MM.1S (cell line): Measurements from ENCODE around the gene ARFIP1.
"Not testable (repeated sequence)": the region's sequence is repeated elsewhere in the genome, so short reads cannot be mapped to it uniquely, and the experiment has no call there.

ENCODE experiments used
- DNase-seq: peaks from one replicate; pipeline ENCODE4 v3.0.0-alpha.2; 2015
- H2AFZ ChIP-seq: fragments of 300-600 bp; sonication (generic); 2 replicates; pipeline ENCODE4 v1.6.0; 2016; ENCODE audit warnings: antibody characterized with exemption, low read length
- H3F3A ChIP-seq: fragments of 300-600 bp; sonication (generic); 2 replicates; pipeline ENCODE4 v1.6.1; 2016; ENCODE audit warnings: mild to moderate bottlenecking, antibody characterized with exemption, low read length, moderate library complexity, mixed read lengths; ENCODE audit not compliant: insufficient read depth
- H3K27ac ChIP-seq: fragments of 300-600 bp; sonication (generic); 2 replicates; pipeline ENCODE4 v1.5.1; 2016; ENCODE audit warnings: mild to moderate bottlenecking, low read length
- H3K27me3 ChIP-seq: fragments of 300-600 bp; sonication (generic); replicated peaks from 2 replicates; pipeline ENCODE4 v1.6.0; 2016; ENCODE audit warnings: low read length; ENCODE audit not compliant: insufficient read depth
- H3K36me3 ChIP-seq: fragments of 300-600 bp; sonication (generic); replicated peaks from 2 replicates; pipeline ENCODE4 v1.6.1; 2016; ENCODE audit warnings: mild to moderate bottlenecking, low read length, mixed read lengths; ENCODE audit not compliant: insufficient read depth
- H3K4me1 ChIP-seq: fragments of 300-600 bp; sonication (generic); 2 replicates; pipeline ENCODE4 v1.6.1; 2016; ENCODE audit warnings: low read length, mixed read lengths
- H3K4me2 ChIP-seq: fragments of 300-600 bp; sonication (generic); 2 replicates; pipeline ENCODE4 v1.6.0; 2016; ENCODE audit warnings: low read depth, low read length
- H3K4me3 ChIP-seq: fragments of 300-600 bp; sonication (generic); 2 replicates; pipeline ENCODE4 v1.5.1; 2016; ENCODE audit warnings: low read length, mixed read lengths
- H3K79me2 ChIP-seq: fragments of 300-600 bp; sonication (generic); 2 replicates; pipeline ENCODE4 v1.6.1; 2016; ENCODE audit warnings: mixed run types, low read length, mixed read lengths
- H3K9ac ChIP-seq: fragments of 300-600 bp; sonication (generic); 2 replicates; pipeline ENCODE4 v1.6.1; 2016; ENCODE audit warnings: low read length, mixed read lengths
- H3K9me2 ChIP-seq: fragments of 300-600 bp; sonication (generic); replicated peaks from 2 replicates; pipeline ENCODE4 v1.6.1; 2016; ENCODE audit warnings: mild to moderate bottlenecking, low read length, mixed read lengths; ENCODE audit not compliant: insufficient read depth
- H3K9me3 ChIP-seq: fragments of 300-600 bp; sonication (generic); replicated peaks from 2 replicates; pipeline ENCODE4 v1.6.1; 2016; ENCODE audit warnings: mild to moderate bottlenecking, low read length, mixed read lengths; ENCODE audit not compliant: insufficient read depth
- H4K20me1 ChIP-seq: fragments of 300-600 bp; sonication (generic); 2 replicates; pipeline ENCODE4 v1.6.1; 2016; ENCODE audit warnings: mild to moderate bottlenecking, low read length, moderate library complexity, mixed read lengths; ENCODE audit not compliant: insufficient read depth
- CTCF ChIP-seq: fragments of 300-600 bp; sonication (generic); IDR thresholded peaks from 2 replicates; pipeline ENCODE4 v1.5.1; 2016; ENCODE audit warnings: antibody characterized with exemption, low read length, mixed read lengths
- EZH2 ChIP-seq: fragments of 300-600 bp; sonication (generic); optimal IDR thresholded peaks from 2 replicates; pipeline ENCODE3; 2017; ENCODE audit warnings: low read depth, mild to moderate bottlenecking, antibody characterized with exemption, low read length, mixed read lengths
- EZH2phosphoT487 ChIP-seq: fragments of 300-600 bp; sonication (generic); IDR thresholded peaks from 2 replicates; pipeline ENCODE4 v1.6.1; 2018; ENCODE audit warnings: antibody characterized with exemption, low read length

The ARFIP1 gene

DNA sequence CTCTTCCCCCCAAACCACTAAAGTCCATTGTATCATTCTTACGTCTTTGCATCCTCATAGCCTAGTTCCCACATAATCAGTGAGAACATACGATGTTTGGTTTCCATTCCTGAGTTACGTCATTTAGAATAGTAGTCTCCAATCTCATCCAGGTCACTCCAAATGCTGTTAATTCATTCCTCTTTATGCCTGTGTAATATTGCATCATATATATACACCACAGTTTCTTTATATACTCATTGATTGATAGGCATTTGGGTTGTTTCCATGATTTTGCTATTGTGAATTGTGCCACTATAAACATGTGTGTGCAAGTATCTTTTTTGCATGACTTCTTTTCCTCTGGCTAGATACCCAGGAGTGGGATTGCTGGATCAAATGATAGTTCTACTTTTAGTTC lies 57.2 kb downstream of the ARFIP1 start:
- no peak overlapping the region for H3K27ac ChIP-seq
- H3K9ac ChIP-seq, result no peak overlapping the region
- no peaks in the 10 kb centered on the region for H3K36me3 ChIP-seq
- no peak overlapping the region for H3K4me3 ChIP-seq
- no peak overlapping the region for H2AFZ ChIP-seq
- no peaks in the 10 kb centered on the region for H3K9me2 ChIP-seq
- H3K4me2 ChIP-seq, result no peak overlapping the region
- DNase-seq, result no peak
- H3K4me1 ChIP-seq, result 0 out of 2 replicates have a peak, but pooled peaks cover 8% of the 10 kb centered on the region
- H3K9me3 ChIP-seq, result no peaks in the 10 kb centered on the region
- no peaks in the 10 kb centered on the region for H3F3A ChIP-seq
- no peaks in the 10 kb centered on the region for H4K20me1 ChIP-seq
- no peaks in the 10 kb centered on the region for H3K27me3 ChIP-seq
- 0 out of 2 replicates have a peak, but pooled peaks cover 3% of the 10 kb centered on the region for H3K79me2 ChIP-seq
- TF ChIP-seq EZH2phosphoT487, result no peak
- no peak for TF ChIP-seq EZH2
- no peak for TF ChIP-seq CTCF

DNA sequence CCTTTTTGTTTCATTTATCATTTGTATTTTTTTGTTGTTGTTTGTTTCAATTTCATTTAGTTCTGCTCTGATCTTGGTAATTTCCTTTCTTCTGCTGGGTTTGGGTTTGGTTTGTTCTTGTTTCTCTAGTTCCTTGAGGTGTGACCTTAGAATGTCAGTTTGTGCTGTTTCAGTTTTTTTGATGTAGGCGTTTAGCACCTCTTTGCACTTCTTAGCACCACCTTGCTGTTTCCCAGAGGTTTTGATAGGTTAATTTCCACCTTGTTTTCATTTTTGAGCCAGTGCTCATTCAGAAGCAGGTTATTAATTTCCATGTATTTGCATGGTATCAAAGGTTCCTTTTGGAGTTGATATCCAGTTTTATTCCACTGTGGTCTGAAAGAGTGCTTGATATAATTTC lies 60.0 kb downstream of the ARFIP1 start:
- H3K27me3 ChIP-seq, H3K79me2 ChIP-seq, H3K4me2 ChIP-seq, H3K4me3 ChIP-seq, H3K27ac ChIP-seq, H3K4me1 ChIP-seq, H2AFZ ChIP-seq, H3K9me3 ChIP-seq, H4K20me1 ChIP-seq, H3F3A ChIP-seq, H3K36me3 ChIP-seq, H3K9ac ChIP-seq, H3K9me2 ChIP-seq: not testable (repeated sequence)
- peak; percentile 46 for DNase-seq

GRCh38 chr4:152843481-152844090 lies 63.8 kb downstream of the ARFIP1 start:
- no peak overlapping the region for H3K27ac ChIP-seq
- H3K4me3 ChIP-seq, result no peak overlapping the region
- no peaks in the 10 kb centered on the region for H3F3A ChIP-seq
- 0 out of 2 replicates have a peak, but pooled peaks cover 3% of the 10 kb centered on the region for H3K79me2 ChIP-seq
- no peaks in the 10 kb centered on the region for H4K20me1 ChIP-seq
- H3K9me3 ChIP-seq, result no peaks in the 10 kb centered on the region
- H3K9ac ChIP-seq, result no peak overlapping the region
- H3K4me2 ChIP-seq, result no peak overlapping the region
- H3K27me3 ChIP-seq, result no peaks in the 10 kb centered on the region
- TF ChIP-seq EZH2phosphoT487 (no peak), EZH2 (no peak), CTCF (no peak)
- no peaks in the 10 kb centered on the region for H3K9me2 ChIP-seq
- 0 out of 2 replicates have a peak, but pooled peaks cover 8% of the 10 kb centered on the region for H3K4me1 ChIP-seq
- no peaks in the 10 kb centered on the region for H3K36me3 ChIP-seq
- DNase-seq, result no peak
- no peak overlapping the region for H2AFZ ChIP-seq

DNA sequence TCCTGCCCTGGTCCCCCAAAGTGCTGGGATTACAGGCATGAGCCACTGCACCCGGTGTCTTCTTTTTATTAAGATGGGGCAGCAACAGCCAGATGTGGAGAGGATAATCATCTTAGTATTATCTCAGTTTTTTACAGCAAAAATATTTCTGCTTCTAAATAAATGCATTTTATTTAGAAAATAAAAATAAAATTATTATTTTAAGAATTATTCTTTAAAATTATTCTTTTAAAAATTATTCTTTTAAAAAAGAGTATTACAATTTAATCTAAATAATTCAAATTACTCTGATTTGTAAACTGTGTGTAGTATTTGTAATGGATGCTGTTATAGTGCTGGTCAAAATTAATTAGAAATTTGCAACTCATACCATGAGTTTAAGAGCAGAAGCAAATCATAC lies 67.6 kb downstream of the ARFIP1 start:
- H3K4me1 ChIP-seq, result peaks cover 23% of the 10 kb centered on the region
- no peak overlapping the region for H3K27ac ChIP-seq
- H3K9me3 ChIP-seq, result no peaks in the 10 kb centered on the region
- H3F3A ChIP-seq, result no peaks in the 10 kb centered on the region
- no peak overlapping the region for H2AFZ ChIP-seq
- no peak overlapping the region for H3K4me2 ChIP-seq
- H3K36me3 ChIP-seq, result no peaks in the 10 kb centered on the region
- H3K9me2 ChIP-seq, result no peaks in the 10 kb centered on the region
- no peak overlapping the region for H3K9ac ChIP-seq
- no peaks in the 10 kb centered on the region for H4K20me1 ChIP-seq
- H3K4me3 ChIP-seq, result no peak overlapping the region
- no peak for DNase-seq
- 0 out of 2 replicates have a peak, but pooled peaks cover 5% of the 10 kb centered on the region for H3K79me2 ChIP-seq
- no peak for TF ChIP-seq EZH2
- TF ChIP-seq CTCF, result no peak
- no peak for TF ChIP-seq EZH2phosphoT487
- H3K27me3 ChIP-seq, result no peaks in the 10 kb centered on the region
